NB4 (cell line): ENCODE results near the gene ATXN3.
A peak's percentile ranks its signal among the peaks of the same experiment; 100 is the strongest.

Source experiments
- CTCF ChIP-seq: IDR thresholded peaks from one replicate; pipeline ENCODE4 v1.5.1; 2012; ENCODE audit warnings: low read depth, low read length
- POLR2A ChIP-seq: IDR thresholded peaks from 2 replicates; pipeline ENCODE4 v1.6.1; 2011; ENCODE audit warnings: mild to moderate bottlenecking; ENCODE audit not compliant: insufficient read length; ENCODE audit errors: extremely low read depth

- TF ChIP-seq POLR2A (peak; percentile 65), CTCF (peak; percentile 84)
Observed at GRCh38 chr14:92106143-92106926, at the start of gene ATXN3.
